IMR-90 (cell line): ENCODE measurements around the gene KRTAP4-3. TPM values are rescaled to one million over a fixed set of nuclear protein-coding genes. Genes with fewer than 3 reads are reported as not detected.
A peak's percentile ranks its signal among the peaks of the same experiment; 100 is the strongest.

ENCODE experiments used
- ATAC-seq: fragments of 200-7000 bp; cut with Tn5 transposase; 2 replicates; pipeline ENCODE4 v1.9.1; 2020; ENCODE audit warnings: low read depth, mild to moderate bottlenecking, moderate library complexity
- BruUV-seq: library from RNA; stranded (reverse); fragments of 400-500 nt; replicated peaks from 2 replicates; lab custom pipeline; 2021; lab: Mats Ljungman, UMichigan
- CTCF ChIA-PET: fragments of 300-600 bp; formaldehyde crosslinking; extraction: SDS; loops from one replicate; lab custom pipeline; 2021; ENCODE audit warnings: antibody characterized with exemption; lab: Yijun Ruan, JAX
- POLR2A ChIA-PET: fragments of 300-600 bp; sonication (Branson Sonifier 250); formaldehyde crosslinking; loops from one replicate; lab custom pipeline; 2022; ENCODE audit warnings: antibody characterized with exemption; ENCODE audit not compliant: unreplicated experiment; lab: Charles Lee
- DNase-seq: peaks from one replicate; pipeline ENCODE4 v3.0.0; 2013
- H2AFZ ChIP-seq: replicated peaks from 2 replicates; pipeline ENCODE3; 2013; ENCODE audit warnings: low read length, mild to moderate bottlenecking; ENCODE audit not compliant: poor library complexity
- H2AK5ac ChIP-seq: 2 replicates; pipeline ENCODE4 v1.6.1; 2013; ENCODE audit warnings: low read depth, low read length, inconsistent platforms
- H2AK9ac ChIP-seq: replicated peaks from 2 replicates; pipeline ENCODE3; 2013; ENCODE audit warnings: mild to moderate bottlenecking, low read depth, low read length, moderate library complexity; ENCODE audit not compliant: poor library complexity
- H2BK120ac ChIP-seq: 2 replicates; pipeline ENCODE4 v1.6.1; 2013; ENCODE audit warnings: low read depth, low read length, inconsistent platforms
- H2BK15ac ChIP-seq: 3 replicates; pipeline ENCODE4 v1.6.1; 2013; ENCODE audit warnings: low read depth, low read length, inconsistent platforms
- H2BK20ac ChIP-seq: 2 replicates; pipeline ENCODE4 v1.6.1; 2013; ENCODE audit warnings: low read depth, mild to moderate bottlenecking, inconsistent platforms, low read length, moderate library complexity
- H2BK5ac ChIP-seq: 2 replicates; pipeline ENCODE4 v1.6.1; 2013; ENCODE audit warnings: mild to moderate bottlenecking, low read depth, low read length, inconsistent platforms; ENCODE audit not compliant: poor library complexity, severe bottlenecking
- H3K14ac ChIP-seq: replicated peaks from 2 replicates; pipeline ENCODE4 v1.6.1; 2013; ENCODE audit warnings: low read depth, low read length, inconsistent platforms
- H3K18ac ChIP-seq: 2 replicates; pipeline ENCODE4 v1.6.1; 2013; ENCODE audit warnings: low read depth, low read length, control low read depth
- H3K23ac ChIP-seq: 2 replicates; pipeline ENCODE4 v1.6.1; 2013; ENCODE audit warnings: low read depth, low read length, inconsistent platforms
- H3K27ac ChIP-seq: 2 replicates; pipeline ENCODE4 v1.5.1; 2013; ENCODE audit warnings: mild to moderate bottlenecking, control low read depth, low read length; ENCODE audit not compliant: insufficient read depth
- H3K27me3 ChIP-seq: 2 replicates; pipeline ENCODE4 v1.6.1; 2013; ENCODE audit warnings: low read length; ENCODE audit not compliant: control insufficient read depth, insufficient read depth
- H3K36me3 ChIP-seq: 2 replicates; pipeline ENCODE4 v1.6.1; 2013; ENCODE audit warnings: low read length, mixed read lengths; ENCODE audit not compliant: control insufficient read depth, insufficient read depth
- H3K4ac ChIP-seq: 2 replicates; pipeline ENCODE4 v1.6.1; 2013; ENCODE audit warnings: low read depth, low read length, inconsistent platforms
- H3K4me1 ChIP-seq: 2 replicates; pipeline ENCODE4 v1.6.1; 2013; ENCODE audit warnings: low read length, mixed read lengths; ENCODE audit not compliant: control insufficient read depth, insufficient read depth
- H3K4me2 ChIP-seq: 2 replicates; pipeline ENCODE4 v1.6.1; 2013; ENCODE audit warnings: low read depth, mild to moderate bottlenecking, control low read depth, low read length, moderate library complexity
- H3K4me3 ChIP-seq: 2 replicates; pipeline ENCODE4 v1.5.1; 2013; ENCODE audit warnings: low read depth, mild to moderate bottlenecking, control low read depth, low read length, moderate library complexity; ENCODE audit not compliant: insufficient read depth
- H3K56ac ChIP-seq: 2 replicates; pipeline ENCODE4 v1.6.1; 2013; ENCODE audit warnings: low read length, inconsistent platforms; ENCODE audit not compliant: insufficient read depth; ENCODE audit errors: extremely low read depth
- H3K79me1 ChIP-seq, 2 experiments: 2 replicates each; pipeline ENCODE4 v1.6.1; 2013; ENCODE audit warnings: low read length in 2 of 2, inconsistent platforms in 1 of 2, low read depth in 1 of 2
- H3K9ac ChIP-seq: 2 replicates; pipeline ENCODE4 v1.6.1; 2013; ENCODE audit warnings: low read depth, low read length, control low read depth
- H3K9me1 ChIP-seq: 2 replicates; pipeline ENCODE4 v1.6.1; 2013; ENCODE audit warnings: low read length, inconsistent platforms; ENCODE audit not compliant: insufficient read depth
- H3K9me3 ChIP-seq: 2 replicates; pipeline ENCODE4 v1.6.1; 2013; ENCODE audit warnings: low read length; ENCODE audit not compliant: control insufficient read depth, insufficient read depth
- H4K20me1 ChIP-seq: 2 replicates; pipeline ENCODE4 v1.6.1; 2013; ENCODE audit warnings: low read length, inconsistent platforms; ENCODE audit not compliant: insufficient read depth
- H4K5ac ChIP-seq: 2 replicates; pipeline ENCODE4 v1.6.1; 2013; ENCODE audit warnings: mild to moderate bottlenecking, low read depth, low read length, control low read depth
- H4K8ac ChIP-seq, 2 experiments: 2 replicates each; pipeline ENCODE4 v1.6.1; 2013; ENCODE audit warnings: low read depth in 2 of 2, low read length in 2 of 2, control low read depth in 1 of 2, inconsistent platforms in 1 of 2
- H4K91ac ChIP-seq: 2 replicates; pipeline ENCODE4 v1.6.1; 2013; ENCODE audit warnings: low read depth, low read length, inconsistent platforms; ENCODE audit not compliant: insufficient read depth
- MAFK ChIP-seq: IDR thresholded peaks from 2 replicates; pipeline ENCODE4 v1.6.1; 2012; ENCODE audit warnings: low read depth, low read length, improper control_type of control experiment
- MXI1 ChIP-seq: IDR thresholded peaks from 2 replicates; pipeline ENCODE4 v1.6.1; 2012; ENCODE audit warnings: low read depth, mild to moderate bottlenecking, low read length, moderate library complexity, borderline replicate concordance
- WGBS, 2 experiments: methylation state at CpG; one replicate each; pipeline versions ENCODE4 v1.1.5 to v1.1.7; 2013; ENCODE audit warnings: missing lambda C conversion rate in 2 of 2; ENCODE audit not compliant: insufficient read length in 1 of 2; ENCODE audit errors: extremely low coverage in 2 of 2; 5-methylcytosine and 5-hydroxymethylcytosine counted together
- dilution Hi-C: fragments of 300-500 bp; cut with HindIII; formaldehyde crosslinking; loops from one replicate; pipeline ENCODE4 v1.14.3; 2018; ENCODE audit warnings: low sequenced_read_pairs; ENCODE audit not compliant: unreplicated experiment
- in situ Hi-C: fragments of 300-500 bp; cut with MboI; formaldehyde crosslinking; loops from 3 replicates; pipeline ENCODE4 v1.14.3; 2019; ENCODE audit warnings: low sequenced_read_pairs, inconsistent platforms, mixed read lengths
- intact Hi-C: fragments of 100-400 bp; cut with micrococcal nuclease; formaldehyde crosslinking; loops from 2 replicates; pipeline ENCODE4 v1.10.0; 2022
- polyA plus RNA-seq, 3 experiments: library from polyadenylated mRNA; depleted of rRNA; stranded (reverse); fragments of >200 nt; gene quantifications; 2 replicates each; pipeline ENCODE4 v1.2.3, GENCODE V29; 2012; ENCODE audit warnings: low replicate concordance in 1 of 3
- total RNA-seq: library from RNA; depleted of rRNA; stranded (reverse); fragments of >200 nt; gene quantifications from 2 replicates; pipeline ENCODE4 v1.2.3, GENCODE V29; 2012
- TF ChIP-seq, protein P1 (sequence below): fragments of 150-350 bp; IDR thresholded peaks from 2 replicates; pipeline ENCODE4 v1.6.1; 2016; ENCODE audit warnings: low read depth, mild to moderate bottlenecking, low read length, moderate library complexity, borderline replicate concordance

The KRTAP4-3 gene
- total and polyA plus RNA-seq, 2 of the 4 experiments (the other 2 are of a cell fraction): not detected

DNA sequence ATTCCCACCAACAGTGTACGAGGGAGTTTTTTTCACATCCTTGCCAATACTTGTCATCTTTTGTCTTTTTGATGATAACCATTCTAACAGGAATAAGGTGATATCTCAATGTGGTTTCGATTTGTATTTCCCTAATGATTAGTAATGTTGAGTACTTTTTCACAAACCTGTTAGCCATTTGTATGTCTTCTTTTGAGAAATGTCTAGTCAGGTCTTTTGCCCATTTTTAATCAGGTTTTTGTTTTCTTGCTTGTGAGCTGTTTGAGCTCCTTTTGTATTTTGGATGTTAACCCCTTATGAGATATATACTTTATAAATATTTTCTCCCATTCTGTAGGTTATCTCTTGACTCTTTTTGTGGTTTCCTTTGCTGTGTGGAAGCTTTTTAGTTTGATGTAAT lies 16.5 kb downstream of the KRTAP4-3 start:
- Histone ChIP-seq H3K18ac (no peak overlapping the region), H4K5ac (no peak overlapping the region), H3K9me3 (no peaks in the 10 kb centered on the region), H2AK9ac (no peak overlapping the region), H3K9ac (no peak overlapping the region), H3K14ac (no peak overlapping the region), H3K23ac (no peak overlapping the region), H3K4ac (no peak overlapping the region), H2AFZ (no peak overlapping the region), H2BK5ac (no peak overlapping the region), H3K27ac (no peak overlapping the region), H2BK15ac (no peak overlapping the region), H3K56ac (no peak overlapping the region), H3K79me1 (no peaks in the 10 kb centered on the region), H4K91ac (no peak overlapping the region), H3K36me3 (no peaks in the 10 kb centered on the region), H2BK120ac (no peak overlapping the region), H3K9me1 (no peaks in the 10 kb centered on the region), H3K4me3 (no peak overlapping the region), H3K4me2 (no peak overlapping the region), H4K20me1 (no peaks in the 10 kb centered on the region), H3K4me1 (no peaks in the 10 kb centered on the region), H2AK5ac (no peak overlapping the region), H3K27me3 (no peaks in the 10 kb centered on the region; the same call in 1 of the 2 replicates), H2BK20ac (no peak overlapping the region), H4K8ac (no peak overlapping the region)
- no peak for ATAC-seq
- CTCF ChIA-PET: no interaction called here
- BruUV-seq: no TSS peak
- dilution Hi-C loops: no loop called here
- POLR2A ChIA-PET: no interaction called here
- no CpG with 5 or more reads among the region's 2 CpGs for WGBS, 2 experiments
- in situ Hi-C loops: no loop called here
- intact Hi-C loops: no loop called here
- no peak for DNase-seq
- TF ChIP-seq MXI1: no peak
- TF ChIP-seq, protein P1, sequence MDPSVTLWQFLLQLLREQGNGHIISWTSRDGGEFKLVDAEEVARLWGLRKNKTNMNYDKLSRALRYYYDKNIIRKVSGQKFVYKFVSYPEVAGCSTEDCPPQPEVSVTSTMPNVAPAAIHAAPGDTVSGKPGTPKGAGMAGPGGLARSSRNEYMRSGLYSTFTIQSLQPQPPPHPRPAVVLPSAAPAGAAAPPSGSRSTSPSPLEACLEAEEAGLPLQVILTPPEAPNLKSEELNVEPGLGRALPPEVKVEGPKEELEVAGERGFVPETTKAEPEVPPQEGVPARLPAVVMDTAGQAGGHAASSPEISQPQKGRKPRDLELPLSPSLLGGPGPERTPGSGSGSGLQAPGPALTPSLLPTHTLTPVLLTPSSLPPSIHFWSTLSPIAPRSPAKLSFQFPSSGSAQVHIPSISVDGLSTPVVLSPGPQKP: no peak
- peak; percentile 47 for TF ChIP-seq MAFK
